PC-3 (cell line): Measurements from ENCODE around the gene CCT4. TPM values are rescaled to one million over a fixed set of nuclear protein-coding genes. Genes with fewer than 3 reads are reported as not detected.
A peak's percentile ranks its signal among the peaks of the same experiment; 100 is the strongest.

Source experiments
- ATAC-seq: fragments of 200-7000 bp; cut with Tn5 transposase; 2 replicates; pipeline ENCODE4 v1.9.1; 2020; ENCODE audit warnings: mild to moderate bottlenecking, moderate library complexity
- BruUV-seq: library from RNA; stranded (reverse); fragments of 400-500 nt; replicated peaks from 2 replicates; lab custom pipeline; 2021; lab: Mats Ljungman, UMichigan
- CTCF ChIA-PET: fragments of 300-600 bp; sonication (Branson Sonifier 250); formaldehyde crosslinking; loops from one replicate; lab custom pipeline; 2022; ENCODE audit warnings: antibody characterized with exemption; lab: Charles Lee
- POLR2A ChIA-PET: fragments of 300-600 bp; sonication (Branson Sonifier 250); formaldehyde crosslinking; loops from one replicate; lab custom pipeline; 2022; ENCODE audit warnings: antibody characterized with exemption; ENCODE audit not compliant: unreplicated experiment; lab: Charles Lee
- DNase-seq: peaks from one replicate; pipeline ENCODE4 v3.0.0-alpha.2; 2015
- H2AFZ ChIP-seq: fragments of 300-600 bp; sonication (generic); 2 replicates; pipeline ENCODE4 v1.6.0; 2016; ENCODE audit warnings: antibody characterized with exemption, low read length
- H3F3A ChIP-seq: fragments of 300-600 bp; sonication (generic); one replicate; pipeline ENCODE4 v1.6.0; 2017; ENCODE audit warnings: antibody characterized with exemption, low read length, control low read depth, mild to moderate bottlenecking; ENCODE audit not compliant: unreplicated experiment
- H3K27ac ChIP-seq: fragments of 300-600 bp; sonication (generic); 2 replicates; pipeline ENCODE4 v1.5.1; 2016; ENCODE audit warnings: mild to moderate bottlenecking, low read length
- H3K27me3 ChIP-seq: fragments of 300-600 bp; sonication (generic); 2 replicates; pipeline ENCODE4 v1.6.1; 2016; ENCODE audit warnings: low read length, mixed read lengths
- H3K36me3 ChIP-seq: fragments of 300-600 bp; sonication (generic); 2 replicates; pipeline ENCODE4 v1.6.1; 2016; ENCODE audit warnings: low read depth, mixed run types, low read length, mixed read lengths
- H3K4me1 ChIP-seq: fragments of 300-600 bp; sonication (generic); 2 replicates; pipeline ENCODE4 v1.5.1; 2016; ENCODE audit warnings: low read length; ENCODE audit not compliant: insufficient read depth
- H3K4me2 ChIP-seq: fragments of 300-600 bp; sonication (generic); 2 replicates; pipeline ENCODE4 v1.6.0; 2016; ENCODE audit warnings: low read length
- H3K4me3 ChIP-seq: fragments of 300-600 bp; sonication (generic); 2 replicates; pipeline ENCODE4 v1.5.1; 2016; ENCODE audit warnings: mild to moderate bottlenecking, low read length, mixed read lengths
- H3K79me2 ChIP-seq: fragments of 300-600 bp; sonication (generic); 2 replicates; pipeline ENCODE4 v1.6.1; 2017; ENCODE audit warnings: low read length, mixed read lengths
- H3K9ac ChIP-seq: fragments of 300-600 bp; sonication (generic); 2 replicates; pipeline ENCODE4 v1.6.0; 2016; ENCODE audit warnings: mild to moderate bottlenecking, low read length
- H3K9me2 ChIP-seq: fragments of 300-600 bp; sonication (generic); replicated peaks from 2 replicates; pipeline ENCODE4 v1.6.1; 2016; ENCODE audit warnings: mixed run types, low read length, mixed read lengths
- H3K9me3 ChIP-seq: fragments of 300-600 bp; sonication (generic); 2 replicates; pipeline ENCODE4 v1.6.1; 2016; ENCODE audit warnings: low read length, mixed read lengths
- H4K20me1 ChIP-seq: fragments of 300-600 bp; sonication (generic); 2 replicates; pipeline ENCODE4 v1.6.1; 2016; ENCODE audit warnings: low read length, mixed read lengths
- CTCF ChIP-seq: fragments of 300-600 bp; sonication (generic); conservative IDR thresholded peaks from 2 replicates; pipeline ENCODE4 v1.5.1; 2017; ENCODE audit warnings: antibody characterized with exemption, low read depth, mild to moderate bottlenecking, low read length
- EZH2 ChIP-seq: fragments of 300-600 bp; sonication (generic); IDR thresholded peaks from one replicate; pipeline ENCODE4 v1.6.1; 2017; ENCODE audit warnings: antibody characterized with exemption, mild to moderate bottlenecking, low read length; ENCODE audit not compliant: unreplicated experiment
- EZH2phosphoT487 ChIP-seq: fragments of 300-600 bp; sonication (generic); IDR thresholded peaks from 2 replicates; pipeline ENCODE4 v1.6.1; 2018; ENCODE audit warnings: mild to moderate bottlenecking, antibody characterized with exemption, low read length, borderline replicate concordance
- intact Hi-C: fragments of 100-400 bp; cut with micrococcal nuclease; formaldehyde crosslinking; loops from 2 replicates; pipeline ENCODE4 v1.9.0; 2023
- total RNA-seq: library from RNA; depleted of rRNA; stranded (reverse); fragments of >200 nt; gene quantifications from 2 replicates; pipeline ENCODE4 v1.2.3, GENCODE V29; 2014

CCT4 gene
- total RNA-seq, 1 experiment from 2014 or later, result 195 TPM

- peak; percentile 70 for ATAC-seq
- ChIA-PET POLR2A (no interaction called here), CTCF (interaction anchor here (0.6 kb wide), 1 partner anchor 11 kb away, joined by 4 read pairs; no protein-coding TSS in a partner anchor)
- no peaks in the 10 kb centered on the region for H3K9me3 ChIP-seq
- BruUV-seq, result no TSS peak
- no peaks in the 10 kb centered on the region for H3K9me2 ChIP-seq
- TF ChIP-seq CTCF (peak; percentile 70), EZH2phosphoT487 (no peak)
- H3K27me3 ChIP-seq, result no peaks in the 10 kb centered on the region
- H2AFZ ChIP-seq, result no peak overlapping the region
- intact Hi-C loops, result loop anchor here (10.0 kb wide), 1 partner anchor 764 kb away; no protein-coding TSS in a partner anchor
- H4K20me1 ChIP-seq, result no peaks in the 10 kb centered on the region
- H3K4me3 ChIP-seq, result no peak overlapping the region
- no peaks in the 10 kb centered on the region for H3K36me3 ChIP-seq
- H3K79me2 ChIP-seq, result no peaks in the 10 kb centered on the region
- H3K27ac ChIP-seq, result no peak overlapping the region
- no peak overlapping the region for H3K9ac ChIP-seq
- H3K4me1 ChIP-seq, result no peaks in the 10 kb centered on the region
- H3F3A ChIP-seq, result no peaks in the 10 kb centered on the region
- peak; percentile 52 for DNase-seq
- H3K4me2 ChIP-seq, result no peak overlapping the region
These were observed 10.4 kb upstream of the CCT4 start for GRCh38 chr2:61898810-61899209.

- no TSS peak for BruUV-seq
- ChIA-PET POLR2A (no interaction called here), CTCF (interaction anchor here (0.6 kb wide), 1 partner anchor 559 kb away, joined by 3 read pairs; no protein-coding TSS in a partner anchor)
- no peaks in the 10 kb centered on the region for H3K9me3 ChIP-seq
- H4K20me1 ChIP-seq, result peaks cover 35% of the 10 kb centered on the region
- H3K79me2 ChIP-seq, result peaks cover 57% of the 10 kb centered on the region
- H3K9me2 ChIP-seq, result no peaks in the 10 kb centered on the region
- ATAC-seq (peak; percentile 34; the same call in 1 of the 2 replicates), DNase-seq (peak; percentile 40)
- H3K9ac ChIP-seq, result peak overlapping the region; percentile 99
- H3K27ac ChIP-seq, result peak overlapping the region; percentile 73
- peak overlapping the region; percentile 89 for H3K4me2 ChIP-seq
- intact Hi-C loops, result loop anchor here (2.0 to 10.0 kb wide), 2 partner anchors 33 to 353 kb away; partner anchors contain the start of genes FAM161A and XPO1
- peak overlapping the region; percentile 99 for H3K4me3 ChIP-seq
- peaks cover 21% of the 10 kb centered on the region for H3K4me1 ChIP-seq
- no peak for TF ChIP-seq CTCF
- TF ChIP-seq EZH2, result no peak
- no peak for TF ChIP-seq EZH2phosphoT487
- H3K27me3 ChIP-seq, result no peaks in the 10 kb centered on the region
- peaks cover 25% of the 10 kb centered on the region for H3K36me3 ChIP-seq
- H3F3A ChIP-seq, result no peaks in the 10 kb centered on the region
- H2AFZ ChIP-seq, result peak overlapping the region; percentile 86
These were observed 664 bp downstream of the CCT4 start for GRCh38 chr2:61887717-61888266.

GRCh38 chr2:61885896-61886603 is 2.4 kb downstream of the CCT4 start:
- ATAC-seq (no peak), DNase-seq (no peak)
- peaks cover 35% of the 10 kb centered on the region for H4K20me1 ChIP-seq
- peaks cover 39% of the 10 kb centered on the region for H3K36me3 ChIP-seq
- H3K4me1 ChIP-seq, result peaks cover 21% of the 10 kb centered on the region
- H3K9ac ChIP-seq, result no peak overlapping the region
- no peaks in the 10 kb centered on the region for H3K27me3 ChIP-seq
- H3K27ac ChIP-seq, result no peak overlapping the region
- H3K9me3 ChIP-seq, result no peaks in the 10 kb centered on the region
- intact Hi-C loops, result loop anchor here (2.0 to 10.0 kb wide), 2 partner anchors 31 to 351 kb away; partner anchors contain the start of genes FAM161A and XPO1
- no peak overlapping the region for H2AFZ ChIP-seq
- H3K4me3 ChIP-seq, result peak overlapping the region; percentile 99
- H3F3A ChIP-seq, result no peaks in the 10 kb centered on the region
- no peaks in the 10 kb centered on the region for H3K9me2 ChIP-seq
- BruUV-seq, result no TSS peak
- ChIA-PET POLR2A (no interaction called here), CTCF (no interaction called here)
- peak overlapping the region; percentile 89 for H3K4me2 ChIP-seq
- TF ChIP-seq EZH2, result no peak
- H3K79me2 ChIP-seq, result peaks cover 57% of the 10 kb centered on the region
